Keratinocyte (primary cell): Measurements from ENCODE around the gene PTPN2. TPM values are rescaled to one million over a fixed set of nuclear protein-coding genes. Genes with fewer than 3 reads are reported as not detected.

Source experiments
- DNase-seq: peaks from one replicate; pipeline ENCODE4 v3.0.0-alpha.2; 2011; ENCODE audit warnings: low read depth, missing footprints, low spot score
- FAIRE-seq: peaks from 2 replicates; lab custom pipeline; 2011; peaks lifted over from hg19 to GRCh38; lab: Jason Lieb, UNC
- H2AFZ ChIP-seq: 2 replicates; pipeline ENCODE4 v1.6.0; 2012; ENCODE audit warnings: low read length, control low read depth, inconsistent platforms; ENCODE audit not compliant: control insufficient read depth
- H3K27ac ChIP-seq: 2 replicates; pipeline ENCODE4 v1.5.1; 2011; ENCODE audit warnings: low read length; ENCODE audit not compliant: control insufficient read depth, insufficient read depth
- H3K27me3 ChIP-seq: 3 replicates; pipeline ENCODE4 v1.6.0; 2011; ENCODE audit warnings: low read length; ENCODE audit not compliant: control insufficient read depth, insufficient read depth; ENCODE audit errors: extremely low read depth
- H3K36me3 ChIP-seq, 2 experiments: 2 replicates in 1 of 2; 3 replicates in 1 of 2; pipeline ENCODE4 v1.5.1; 2011; ENCODE audit warnings: low read length in 2 of 2, mild to moderate bottlenecking in 1 of 2; ENCODE audit not compliant: control insufficient read depth in 2 of 2, insufficient read depth in 2 of 2; ENCODE audit errors: extremely low read depth in 1 of 2
- H3K4me1 ChIP-seq: 3 replicates; pipeline ENCODE4 v1.5.1; 2011; ENCODE audit warnings: low read length; ENCODE audit not compliant: control insufficient read depth, insufficient read depth; ENCODE audit errors: extremely low read depth
- H3K4me2 ChIP-seq: 3 replicates; pipeline ENCODE4 v1.6.0; 2011; ENCODE audit warnings: low read depth, low read length; ENCODE audit not compliant: control insufficient read depth, insufficient read depth; ENCODE audit errors: extremely low read depth
- H3K4me3 ChIP-seq, 3 experiments: fragments of 200-600 bp in 1 of 3; sonication (generic) in 1 of 3; 2 replicates in 2 of 3; 3 replicates in 1 of 3; pipeline ENCODE4 v1.5.1; 2011 to 2016; ENCODE audit warnings: low read length in 3 of 3, mild to moderate bottlenecking in 3 of 3, control low read depth in 2 of 3, inconsistent platforms in 1 of 3, low read depth in 1 of 3, mixed read lengths in 1 of 3, mixed run types in 1 of 3, moderate library complexity in 1 of 3; ENCODE audit not compliant: control insufficient read depth in 2 of 3, insufficient read depth in 2 of 3; ENCODE audit errors: extremely low read depth in 1 of 3
- H3K79me2 ChIP-seq: 2 replicates; pipeline ENCODE4 v1.6.0; 2012; ENCODE audit warnings: low read length; ENCODE audit not compliant: control insufficient read depth, insufficient read depth
- H3K9ac ChIP-seq: 3 replicates; pipeline ENCODE4 v1.6.0; 2011; ENCODE audit warnings: low read length; ENCODE audit not compliant: control insufficient read depth, insufficient read depth; ENCODE audit errors: extremely low read depth
- H3K9me1 ChIP-seq: 3 replicates; pipeline ENCODE4 v1.6.0; 2011; ENCODE audit warnings: low read length; ENCODE audit not compliant: control insufficient read depth, insufficient read depth; ENCODE audit errors: extremely low read depth
- H3K9me3 ChIP-seq: 2 replicates; pipeline ENCODE4 v1.5.1; 2012; ENCODE audit warnings: low read depth, low read length; ENCODE audit not compliant: control insufficient read depth
- H4K20me1 ChIP-seq: 3 replicates; pipeline ENCODE4 v1.6.0; 2011; ENCODE audit warnings: low read length; ENCODE audit not compliant: control insufficient read depth, insufficient read depth; ENCODE audit errors: extremely low read depth
- CTCF ChIP-seq, 3 experiments: IDR thresholded peaks in 1 of 3; conservative IDR thresholded peaks in 1 of 3; optimal IDR thresholded peaks in 1 of 3; 2 replicates in 2 of 3; 3 replicates in 1 of 3; pipeline versions ENCODE3 to v1.5.1; 2011; ENCODE audit warnings: low read length in 3 of 3, mild to moderate bottlenecking in 3 of 3, moderate library complexity in 2 of 3, control low read depth in 1 of 3, inconsistent platforms in 1 of 3; ENCODE audit not compliant: insufficient read depth in 2 of 3; ENCODE audit errors: extremely low read depth in 1 of 3
- EZH2 ChIP-seq: IDR thresholded peaks from one replicate; pipeline ENCODE4 v1.6.1; 2012; ENCODE audit warnings: inconsistent platforms, mild to moderate bottlenecking, low read length, moderate library complexity
- dilution Hi-C: fragments of 300-500 bp; cut with MboI; formaldehyde crosslinking; loops from one replicate; pipeline ENCODE4 v1.7.0; 2020; ENCODE audit warnings: low sequenced_read_pairs; ENCODE audit not compliant: extremely low pct_ligation_motif_present
- polyA plus RNA-seq, 5 experiments: library from polyadenylated mRNA; depleted of rRNA in 3 of 5; stranded (reverse) in 3 of 5; stranded (forward) in 1 of 5; unstranded in 1 of 5; fragments of >200 nt; gene quantifications; 1 replicate in 1 of 5; 2 replicates in 3 of 5; 3 replicates in 1 of 5; pipeline versions ENCODE4 v1.2.1 to v1.2.3, GENCODE V29; 2011 to 2012; ENCODE audit warnings: missing spikeins in 2 of 5, low read depth in 1 of 5, low replicate concordance in 1 of 5

Gene PTPN2
- polyA plus RNA-seq, 1 donor (not counting 4 experiments of a cell fraction or from before 2014, with no cell fraction given), result 39.9 TPM

- H3K9me3 ChIP-seq, result peaks cover 2% of the 10 kb centered on the region
- no peak overlapping the region for H2AFZ ChIP-seq
- no peak overlapping the region for H3K9ac ChIP-seq
- no peak for FAIRE-seq
- H3K27me3 ChIP-seq, result peaks cover 7% of the 10 kb centered on the region
- DNase-seq, result no peak
- no peak overlapping the region for H3K4me3 ChIP-seq
- H3K4me2 ChIP-seq, result no peak overlapping the region
- H3K9me1 ChIP-seq, result no peaks in the 10 kb centered on the region
- H3K36me3 ChIP-seq, result no peaks in the 10 kb centered on the region
- no peaks in the 10 kb centered on the region for H3K79me2 ChIP-seq
- peaks cover 2% of the 10 kb centered on the region for H3K4me1 ChIP-seq
- dilution Hi-C loops, result loop anchor here (25.0 kb wide), 1 partner anchor 175 kb away; no protein-coding TSS in a partner anchor
- no peak overlapping the region for H3K27ac ChIP-seq
- H4K20me1 ChIP-seq, result no peaks in the 10 kb centered on the region
- TF ChIP-seq CTCF (optimal IDR thresholded peaks at IDR 0.05 in 1 of 3, IDR thresholded peaks at IDR 0.05 in 1 of 3, conservative IDR thresholded peaks at IDR 0.05 in 1 of 3; ENCODE audit: extremely low read depth in 1 of 3, insufficient read depth in 2 of 3, low read length in 3 of 3) (no peak), EZH2 (no peak)
These were observed 28.1 kb upstream of the PTPN2 start for GRCh38 chr18:12911929-12912703.

- peaks cover 2% of the 10 kb centered on the region for H3K4me1 ChIP-seq
- peak overlapping the region; percentile 68 for H2AFZ ChIP-seq
- H3K9me3 ChIP-seq, result peaks cover 2% of the 10 kb centered on the region
- no peak overlapping the region for H3K4me3 ChIP-seq
- H3K27ac ChIP-seq, result no peak overlapping the region
- H3K9ac ChIP-seq, result no peak overlapping the region
- no peaks in the 10 kb centered on the region for H3K9me1 ChIP-seq
- TF ChIP-seq CTCF (optimal IDR thresholded peaks at IDR 0.05 in 1 of 3, IDR thresholded peaks at IDR 0.05 in 1 of 3, conservative IDR thresholded peaks at IDR 0.05 in 1 of 3; ENCODE audit: extremely low read depth in 1 of 3, insufficient read depth in 2 of 3, low read length in 3 of 3) (no peak), EZH2 (no peak)
- H3K27me3 ChIP-seq, result peaks cover 7% of the 10 kb centered on the region
- no peaks in the 10 kb centered on the region for H3K36me3 ChIP-seq
- dilution Hi-C loops, result loop anchor here (25.0 kb wide), 1 partner anchor 174 kb away; no protein-coding TSS in a partner anchor
- DNase-seq (no peak), FAIRE-seq (no peak)
- H3K4me2 ChIP-seq, result peak overlapping the region; percentile 45
- no peaks in the 10 kb centered on the region for H3K79me2 ChIP-seq
- H4K20me1 ChIP-seq, result no peaks in the 10 kb centered on the region
These were observed 27.2 kb upstream of the PTPN2 start for GRCh38 chr18:12911025-12911928.
